Stomach (tissue), 4 donors: Measurements from ENCODE around the gene KPNB1.

Source experiments
- EP300 ChIP-seq: sonication (generic); formaldehyde crosslinking; IDR thresholded peaks from one replicate; pipeline ENCODE4 v1.6.1; 2017; ENCODE audit warnings: antibody characterized with exemption
- POLR2AphosphoS5 ChIP-seq, 3 donors: sonication (generic); formaldehyde crosslinking; IDR thresholded peaks; one replicate each; pipeline ENCODE4 v1.6.1; 2016; ENCODE audit warnings: antibody characterized with exemption in 3 of 3
- TF ChIP-seq, protein P1 (sequence below), 7 experiments: fragments of 450-650 bp in 4 of 7; fragments of 200-600 bp in 3 of 7; sonication (generic) in 3 of 7; IDR thresholded peaks; one replicate each; pipeline ENCODE4 v1.5.1; 2016 to 2019; ENCODE audit warnings: antibody characterized with exemption in 7 of 7, control low read depth in 2 of 7, mild to moderate bottlenecking in 1 of 7

DNA sequence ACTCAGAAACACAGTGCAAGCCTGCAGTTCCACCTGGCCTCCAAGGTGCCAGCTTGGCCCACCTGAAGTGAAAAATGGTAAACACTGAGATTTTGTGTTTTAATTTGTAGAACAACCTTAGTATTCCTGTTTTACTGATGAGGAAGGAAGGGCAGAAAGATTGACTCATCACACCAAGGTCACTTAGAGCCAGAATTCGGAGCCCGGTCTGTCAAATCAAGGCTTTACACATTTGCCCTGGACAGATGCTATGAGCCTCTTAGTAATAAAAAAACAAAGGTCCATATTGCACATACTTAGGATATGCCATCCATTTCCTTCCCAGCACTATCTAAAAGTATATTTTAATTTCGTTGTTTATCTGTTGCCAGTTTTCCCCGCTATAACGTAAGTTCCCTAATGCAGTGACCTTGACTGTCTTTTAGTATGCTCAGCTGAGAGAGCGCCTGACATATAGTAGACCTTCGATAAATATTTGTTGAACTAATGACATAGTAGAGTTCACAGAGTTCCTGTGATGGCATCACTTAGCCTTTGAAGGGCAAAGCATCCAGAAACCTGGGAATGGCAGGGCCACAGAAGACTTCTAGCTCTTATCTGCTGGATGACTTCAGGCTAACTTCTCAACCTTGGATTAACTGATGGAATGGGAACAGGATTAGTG is 37.1 kb downstream of the KPNB1 start:
- no peak for TF ChIP-seq EP300
- TF ChIP-seq, protein P1, sequence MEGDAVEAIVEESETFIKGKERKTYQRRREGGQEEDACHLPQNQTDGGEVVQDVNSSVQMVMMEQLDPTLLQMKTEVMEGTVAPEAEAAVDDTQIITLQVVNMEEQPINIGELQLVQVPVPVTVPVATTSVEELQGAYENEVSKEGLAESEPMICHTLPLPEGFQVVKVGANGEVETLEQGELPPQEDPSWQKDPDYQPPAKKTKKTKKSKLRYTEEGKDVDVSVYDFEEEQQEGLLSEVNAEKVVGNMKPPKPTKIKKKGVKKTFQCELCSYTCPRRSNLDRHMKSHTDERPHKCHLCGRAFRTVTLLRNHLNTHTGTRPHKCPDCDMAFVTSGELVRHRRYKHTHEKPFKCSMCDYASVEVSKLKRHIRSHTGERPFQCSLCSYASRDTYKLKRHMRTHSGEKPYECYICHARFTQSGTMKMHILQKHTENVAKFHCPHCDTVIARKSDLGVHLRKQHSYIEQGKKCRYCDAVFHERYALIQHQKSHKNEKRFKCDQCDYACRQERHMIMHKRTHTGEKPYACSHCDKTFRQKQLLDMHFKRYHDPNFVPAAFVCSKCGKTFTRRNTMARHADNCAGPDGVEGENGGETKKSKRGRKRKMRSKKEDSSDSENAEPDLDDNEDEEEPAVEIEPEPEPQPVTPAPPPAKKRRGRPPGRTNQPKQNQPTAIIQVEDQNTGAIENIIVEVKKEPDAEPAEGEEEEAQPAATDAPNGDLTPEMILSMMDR (IDR thresholded peaks at IDR 0.05), result no peak
- no peak for TF ChIP-seq POLR2AphosphoS5 (IDR thresholded peaks at IDR 0.05)
